ENCODE data around the gene AP5S1.

DNA sequence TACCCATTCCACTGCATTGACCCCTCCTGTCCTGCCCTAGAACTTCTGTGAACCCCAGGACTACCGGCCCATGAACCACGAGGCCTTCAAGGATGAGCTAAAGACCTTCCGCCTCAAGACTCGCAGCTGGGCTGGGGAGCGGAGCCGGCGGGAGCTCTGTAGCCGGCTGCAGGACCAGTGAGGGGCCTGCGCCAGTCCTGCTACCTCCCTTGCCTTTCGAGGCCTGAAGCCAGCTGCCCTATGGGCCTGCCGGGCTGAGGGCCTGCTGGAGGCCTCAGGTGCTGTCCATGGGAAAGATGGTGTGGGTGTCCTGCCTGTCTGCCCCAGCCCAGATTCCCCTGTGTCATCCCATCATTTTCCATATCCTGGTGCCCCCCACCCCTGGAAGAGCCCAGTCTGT is 15.6 kb upstream of the AP5S1 start:
- TF ChIP-seq CTCF (conservative IDR thresholded peaks at IDR 0.05 in 1 of 2, IDR thresholded peaks at IDR 0.05 in 1 of 2; ENCODE audit: low read depth in 1 of 2, low read length in 2 of 2) (no peak), EZH2 (IDR thresholded peaks at IDR 0.05; ENCODE audit: low read length, missing control alignments) (no peak)

Data from fibroblast of lung (primary cell).